AG08395 (cell line): ENCODE data around the gene TMEM132C.

ENCODE experiments used
- DNase-seq: peaks from one replicate; pipeline ENCODE4 v3.0.0; 2012; ENCODE audit warnings: mixed read lengths, low spot score

The TMEM132C gene

GRCh38 chr12:128288896-128289295, 21.9 kb downstream of the TMEM132C start:
- no peak for DNase-seq

- DNase-seq = no peak
These were observed 24.0 kb downstream of the TMEM132C start for GRCh38 chr12:128290938-128291337.

- no peak for DNase-seq
These were observed 31.2 kb downstream of the TMEM132C start for GRCh38 chr12:128298091-128298748.

GRCh38 chr12:128305336-128305892, 38.4 kb downstream of the TMEM132C start:
- no peak for DNase-seq

GRCh38 chr12:128307791-128308190, 40.8 kb downstream of the TMEM132C start:
- DNase-seq = no peak

GRCh38 chr12:128312661-128313060, 45.7 kb downstream of the TMEM132C start:
- no peak for DNase-seq

GRCh38 chr12:128313931-128314330, 47.0 kb downstream of the TMEM132C start:
- no peak for DNase-seq

- DNase-seq = no peak
These were observed 47.6 kb downstream of the TMEM132C start for GRCh38 chr12:128314611-128315010.

GRCh38 chr12:128316078-128316477, 49.1 kb downstream of the TMEM132C start:
- no peak for DNase-seq

GRCh38 chr12:128316973-128317526, 50.1 kb downstream of the TMEM132C start:
- DNase-seq = no peak

- no peak for DNase-seq
These were observed 51.4 kb downstream of the TMEM132C start for GRCh38 chr12:128318341-128318740.

GRCh38 chr12:128318946-128319345, 52.0 kb downstream of the TMEM132C start:
- no peak for DNase-seq

- no peak for DNase-seq
These were observed 55.4 kb downstream of the TMEM132C start for GRCh38 chr12:128322341-128322740.

- no peak for DNase-seq
These were observed 56.4 kb downstream of the TMEM132C start for GRCh38 chr12:128323145-128323920.

- no peak for DNase-seq
These were observed 58.7 kb downstream of the TMEM132C start for GRCh38 chr12:128325646-128326045.

- DNase-seq = no peak
These were observed 59.4 kb downstream of the TMEM132C start for GRCh38 chr12:128326406-128326805.

- DNase-seq = no peak
These were observed 62.0 kb downstream of the TMEM132C start for GRCh38 chr12:128328961-128329360.

GRCh38 chr12:128336204-128337070, 69.5 kb downstream of the TMEM132C start:
- no peak for DNase-seq

GRCh38 chr12:128337071-128337345, 70.0 kb downstream of the TMEM132C start:
- no peak for DNase-seq

GRCh38 chr12:128337431-128338170, 70.6 kb downstream of the TMEM132C start:
- DNase-seq = no peak

GRCh38 chr12:128338386-128339125, 71.6 kb downstream of the TMEM132C start:
- DNase-seq = no peak
